ENCODE measurements around the gene ALDH7A1. TPM values are rescaled to one million over a fixed set of nuclear protein-coding genes. Genes with fewer than 3 reads are reported as not detected.
"Not testable (repeated sequence)": the region's sequence is repeated elsewhere in the genome, so short reads cannot be mapped to it uniquely, and the experiment has no call there.

Gene ALDH7A1
- total and polyA plus RNA-seq, 8 donors, result 15.9 to 28.7 (median 22.7) TPM

- no peaks in the 10 kb centered on the region for H3K36me3 ChIP-seq
- TF ChIP-seq, protein P1, sequence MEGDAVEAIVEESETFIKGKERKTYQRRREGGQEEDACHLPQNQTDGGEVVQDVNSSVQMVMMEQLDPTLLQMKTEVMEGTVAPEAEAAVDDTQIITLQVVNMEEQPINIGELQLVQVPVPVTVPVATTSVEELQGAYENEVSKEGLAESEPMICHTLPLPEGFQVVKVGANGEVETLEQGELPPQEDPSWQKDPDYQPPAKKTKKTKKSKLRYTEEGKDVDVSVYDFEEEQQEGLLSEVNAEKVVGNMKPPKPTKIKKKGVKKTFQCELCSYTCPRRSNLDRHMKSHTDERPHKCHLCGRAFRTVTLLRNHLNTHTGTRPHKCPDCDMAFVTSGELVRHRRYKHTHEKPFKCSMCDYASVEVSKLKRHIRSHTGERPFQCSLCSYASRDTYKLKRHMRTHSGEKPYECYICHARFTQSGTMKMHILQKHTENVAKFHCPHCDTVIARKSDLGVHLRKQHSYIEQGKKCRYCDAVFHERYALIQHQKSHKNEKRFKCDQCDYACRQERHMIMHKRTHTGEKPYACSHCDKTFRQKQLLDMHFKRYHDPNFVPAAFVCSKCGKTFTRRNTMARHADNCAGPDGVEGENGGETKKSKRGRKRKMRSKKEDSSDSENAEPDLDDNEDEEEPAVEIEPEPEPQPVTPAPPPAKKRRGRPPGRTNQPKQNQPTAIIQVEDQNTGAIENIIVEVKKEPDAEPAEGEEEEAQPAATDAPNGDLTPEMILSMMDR (IDR thresholded peaks at IDR 0.05), result no peak
- FAIRE-seq (no peak), DNase-seq (no peak), ATAC-seq (peak; percentile 24 to 63 (median 48))
- peaks cover 0 to 7% (median 0%) of the 10 kb centered on the region in 3 donors for H3K4me1 ChIP-seq
- no peak overlapping the region for H3K4me3 ChIP-seq
- peak overlapping the region in 1 of 4 donors; percentile 5 for H3K27ac ChIP-seq
- WGBS, 2 donors, result 32 to 40% methylated on average over 6 of the region's 6 CpGs
- intact Hi-C loops (cut with DNase I), result no loop called here
- no peaks in the 10 kb centered on the region for H3K9me3 ChIP-seq
- no peaks in the 10 kb centered on the region for H3K27me3 ChIP-seq
Observed at GRCh38 chr5:126519637-126520592, 75.1 kb downstream of the ALDH7A1 start.

DNA sequence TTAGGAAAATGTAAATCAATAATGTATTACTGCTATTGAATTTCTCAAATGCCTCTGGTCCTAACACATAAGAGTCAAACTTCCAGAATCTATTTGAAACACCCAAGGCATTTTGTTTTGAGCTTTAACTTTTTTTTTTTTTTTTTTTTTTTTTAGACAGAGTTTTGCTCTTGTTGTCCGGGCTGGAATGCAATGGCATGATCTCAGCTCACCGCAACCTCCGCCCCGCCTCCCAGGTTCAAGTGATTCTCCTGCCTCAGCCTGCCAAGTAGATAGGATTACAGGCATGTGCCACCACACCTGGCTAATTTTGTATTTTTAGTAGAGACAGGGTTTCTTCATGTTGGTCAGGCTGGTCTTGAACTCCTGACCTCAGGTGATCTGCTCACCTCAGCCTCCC, 75.8 kb downstream of the ALDH7A1 start:
- H3K27ac ChIP-seq, result peak overlapping the region in 1 of 4 donors; percentile 5
- ATAC-seq (peak in 1 of 4 donors; percentile 29), DNase-seq (peak in 1 of 6 donors; percentile 21)
- H3K9me3 ChIP-seq; H3K4me3 ChIP-seq; H3K4me1 ChIP-seq; intact Hi-C loops (cut with DNase I); FAIRE-seq; H3K36me3 ChIP-seq; H3K27me3 ChIP-seq: not testable (repeated sequence)
- WGBS, 2 donors, result 77 to 83% methylated on average over 4 of the region's 4 CpGs

DNA sequence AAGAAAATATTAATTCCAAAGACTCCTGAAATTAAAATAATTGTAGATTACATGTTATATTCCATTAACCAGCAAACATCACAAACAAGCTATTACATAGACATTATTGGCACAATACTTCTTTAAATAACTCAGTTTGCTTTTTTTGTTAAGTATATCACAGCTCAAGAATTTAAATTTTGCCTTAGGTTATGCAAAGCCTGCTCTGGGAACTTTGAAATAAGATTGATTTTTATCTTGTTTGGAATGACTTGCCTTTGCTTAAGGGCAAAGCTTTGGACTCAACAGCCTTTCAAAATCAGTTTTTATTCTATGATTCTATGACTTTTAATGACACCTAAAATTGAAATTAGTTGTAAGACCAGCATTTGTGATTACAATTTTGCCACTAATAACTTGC, 78.2 kb downstream of the ALDH7A1 start:
- no peak for FAIRE-seq
- H3K27me3 ChIP-seq, result no peaks in the 10 kb centered on the region
- H3K36me3 ChIP-seq, result no peaks in the 10 kb centered on the region
- H3K9me3 ChIP-seq, result no peaks in the 10 kb centered on the region
- TF ChIP-seq, protein P1 (IDR thresholded peaks at IDR 0.05), result no peak
- intact Hi-C loops (cut with DNase I), result no loop called here
- no peak for DNase-seq
- peaks cover 0 to 3% (median 0%) of the 10 kb centered on the region in 3 donors for H3K4me1 ChIP-seq
- ATAC-seq, result no peak
- no peak overlapping the region for H3K27ac ChIP-seq
- H3K4me3 ChIP-seq, result no peak overlapping the region

GRCh38 chr5:126516133-126516532, 78.9 kb downstream of the ALDH7A1 start:
- Histone ChIP-seq H3K9me3 (no peaks in the 10 kb centered on the region), H3K4me1 (peaks cover 0 to 3% (median 0%) of the 10 kb centered on the region in 3 donors), H3K27ac (no peak overlapping the region), H3K36me3 (no peaks in the 10 kb centered on the region), H3K4me3 (no peak overlapping the region), H3K27me3 (no peaks in the 10 kb centered on the region)
- FAIRE-seq (no peak), ATAC-seq (no peak), DNase-seq (no peak)
- intact Hi-C loops (cut with DNase I), result no loop called here
- TF ChIP-seq, protein P1 (IDR thresholded peaks at IDR 0.05), result no peak
- 38 to 76% methylated on average over 1 of the region's 1 CpG for WGBS, 2 donors

GRCh38 chr5:126515337-126515736, 79.7 kb downstream of the ALDH7A1 start:
- TF ChIP-seq, protein P1 (IDR thresholded peaks at IDR 0.05), result no peak

More at GRCh38 chr5:126515337-126515736, 79.7 kb downstream of the ALDH7A1 start:
- FAIRE-seq (no peak), DNase-seq (no peak), ATAC-seq (no peak)
- H3K4me3 ChIP-seq, result no peak overlapping the region
- no peaks in the 10 kb centered on the region for H3K27me3 ChIP-seq
- H3K36me3 ChIP-seq, result no peaks in the 10 kb centered on the region
- no peak overlapping the region for H3K27ac ChIP-seq
- intact Hi-C loops (cut with DNase I), result no loop called here
- no peaks in the 10 kb centered on the region for H3K9me3 ChIP-seq
- peaks cover 0 to 3% (median 0%) of the 10 kb centered on the region in 3 donors for H3K4me1 ChIP-seq

Measured in pancreas (tissue), 10 donors.